B cell (primary cell): ENCODE results near the gene N4BP2L1. TPM values are rescaled to one million over a fixed set of nuclear protein-coding genes. Genes with fewer than 3 reads are reported as not detected.
A peak's percentile ranks its signal among the peaks of the same experiment; 100 is the strongest.

ENCODE experiments used
- ATAC-seq: fragments of 200-7000 bp; cut with Tn5 transposase; one replicate; pipeline ENCODE4 v1.10.0; 2021; ENCODE audit warnings: low read depth, mild to moderate bottlenecking, moderate number of reproducible peaks, moderate library complexity
- CTCF ChIA-PET: fragments of 350-600 bp; sonication (Branson Sonifier 250); formaldehyde crosslinking; loops from one replicate; lab custom pipeline; 2021; ENCODE audit warnings: antibody characterized with exemption, inconsistent platforms; lab: Charles Lee
- POLR2A ChIA-PET: fragments of 350-600 bp; sonication (Branson Sonifier 250); formaldehyde crosslinking; loops from one replicate; lab custom pipeline; 2021; ENCODE audit warnings: antibody characterized with exemption; lab: Charles Lee
- DNase-seq: peaks from one replicate; pipeline ENCODE4 v3.0.0; 2013
- H2AFZ ChIP-seq: 2 replicates; pipeline ENCODE4 v1.6.1; 2012; ENCODE audit warnings: mild to moderate bottlenecking, low read depth, low read length; ENCODE audit not compliant: insufficient read depth, poor library complexity, severe bottlenecking
- H3K27ac ChIP-seq, 2 donors: 1 replicate in 1 of 2; 2 replicates in 1 of 2; pipeline ENCODE4 v1.5.1; 2012 to 2013; ENCODE audit warnings: low read length in 2 of 2, mild to moderate bottlenecking in 2 of 2, moderate library complexity in 1 of 2
- H3K27me3 ChIP-seq, 4 experiments: fragments of 200-600 bp in 1 of 4; sonication (generic) in 1 of 4; replicated peaks in 1 of 4; 1 replicate in 2 of 4; 2 replicates in 2 of 4; pipeline versions ENCODE4 v1.6.1 to v1.7.0; 2013 to 2016; ENCODE audit warnings: low read length in 3 of 4, mild to moderate bottlenecking in 2 of 4, mixed read lengths in 1 of 4, moderate library complexity in 1 of 4; ENCODE audit not compliant: insufficient read depth in 4 of 4, control insufficient read depth in 3 of 4; ENCODE audit errors: control extremely low read depth in 1 of 4
- H3K36me3 ChIP-seq, 2 experiments: replicated peaks in 1 of 2; 1 replicate in 1 of 2; 2 replicates in 1 of 2; pipeline versions ENCODE4 v1.6.1 to v1.7.1; 2013; ENCODE audit warnings: low read length in 1 of 2; ENCODE audit not compliant: insufficient read depth in 2 of 2, control insufficient read depth in 1 of 2; ENCODE audit errors: control extremely low read depth in 1 of 2, extremely low read depth in 1 of 2
- H3K4me1 ChIP-seq, 2 donors: fragments of 200-600 bp in 1 of 2; sonication (generic) in 1 of 2; 1 replicate in 1 of 2; 2 replicates in 1 of 2; pipeline versions ENCODE4 v1.5.1 to v1.6.1; 2013 to 2017; ENCODE audit warnings: low read length in 2 of 2; ENCODE audit not compliant: control insufficient read depth in 2 of 2, insufficient read depth in 2 of 2
- H3K4me2 ChIP-seq: replicated peaks from 2 replicates; pipeline ENCODE3; 2012; ENCODE audit warnings: mild to moderate bottlenecking, low read depth, low read length; ENCODE audit not compliant: poor library complexity, severe bottlenecking
- H3K4me3 ChIP-seq, 5 experiments: fragments of 200-600 bp in 1 of 5; sonication (generic) in 1 of 5; 1 replicate in 3 of 5; 2 replicates in 2 of 5; pipeline versions ENCODE4 v1.5.1 to v1.7.0; 2011 to 2016; ENCODE audit warnings: low read length in 4 of 5, mild to moderate bottlenecking in 4 of 5, low read depth in 2 of 5, control low read depth in 1 of 5, moderate library complexity in 1 of 5; ENCODE audit not compliant: insufficient read depth in 1 of 5; ENCODE audit errors: control extremely low read depth in 1 of 5, extremely low read depth in 1 of 5
- H3K79me2 ChIP-seq: fragments of 200-600 bp; sonication (generic); one replicate; pipeline ENCODE4 v1.6.0; 2016; ENCODE audit warnings: low read length; ENCODE audit not compliant: control insufficient read depth, insufficient read depth
- H3K9ac ChIP-seq: fragments of 200-600 bp; sonication (generic); 2 replicates; pipeline ENCODE4 v1.6.1; 2017; ENCODE audit warnings: mild to moderate bottlenecking, low read length, moderate library complexity
- H3K9me3 ChIP-seq, 3 donors: one replicate each; pipeline versions ENCODE4 v1.6.1 to v1.7.1; 2013; ENCODE audit warnings: low read length in 2 of 3; ENCODE audit not compliant: control insufficient read depth in 2 of 3, insufficient read depth in 1 of 3; ENCODE audit errors: control extremely low read depth in 1 of 3
- H4K20me1 ChIP-seq: 2 replicates; pipeline ENCODE4 v1.6.0; 2012; ENCODE audit warnings: mild to moderate bottlenecking, low read length; ENCODE audit not compliant: insufficient read depth, control insufficient read depth, poor library complexity, severe bottlenecking
- H3K27ac Mint-ChIP-seq: one replicate; pipeline ENCODE4 v1.8.0; 2021; ENCODE audit warnings: mixed read lengths
- H3K27me3 Mint-ChIP-seq: one replicate; pipeline ENCODE4 v1.8.0; 2021; ENCODE audit warnings: mixed read lengths
- H3K4me1 Mint-ChIP-seq: one replicate; pipeline ENCODE4 v1.8.0; 2021; ENCODE audit warnings: mixed read lengths
- H3K4me3 Mint-ChIP-seq: one replicate; pipeline ENCODE4 v1.8.0; 2021; ENCODE audit warnings: mixed read lengths
- H3K9me3 Mint-ChIP-seq: one replicate; pipeline ENCODE4 v1.8.0; 2022; ENCODE audit warnings: mixed read lengths; ENCODE audit not compliant: insufficient read depth
- EZH2 ChIP-seq: IDR thresholded peaks from 2 replicates; pipeline ENCODE4 v1.6.1; 2012; ENCODE audit warnings: borderline replicate concordance, low read depth, mild to moderate bottlenecking, moderate library complexity, low read length; ENCODE audit not compliant: insufficient read depth, poor library complexity, severe bottlenecking
- WGBS: methylation state at CpG from one replicate; pipeline ENCODE4 v1.1.5; 2013; ENCODE audit warnings: missing lambda C conversion rate; ENCODE audit not compliant: insufficient coverage; 5-methylcytosine and 5-hydroxymethylcytosine counted together
- intact Hi-C: fragments of 100-400 bp; cut with micrococcal nuclease; formaldehyde crosslinking; loops from one replicate; pipeline ENCODE4 v1.10.0; 2022
- polyA plus RNA-seq: library from polyadenylated mRNA; depleted of rRNA; stranded (reverse); fragments of >200 nt; gene quantifications from 2 replicates; pipeline ENCODE4 v1.2.3, GENCODE V29; 2012
- total RNA-seq, 2 donors: library from RNA; stranded (reverse); fragments of 120-200 nt in 1 of 2; gene quantifications; 1 replicate in 1 of 2; 2 replicates in 1 of 2; pipeline versions ENCODE4 v1.2.3 to v1.2.4, GENCODE V29; 2013 to 2022
- TF ChIP-seq, protein P1 (sequence below): fragments of 200-600 bp; IDR thresholded peaks from one replicate; pipeline ENCODE4 v1.8.0; 2022; ENCODE audit warnings: antibody characterized with exemption, mild to moderate bottlenecking

The N4BP2L1 gene
- total and polyA plus RNA-seq, 2 donors (not counting 1 experiment from before 2014, with no cell fraction given), result 50.9 to 52.8 TPM

DNA sequence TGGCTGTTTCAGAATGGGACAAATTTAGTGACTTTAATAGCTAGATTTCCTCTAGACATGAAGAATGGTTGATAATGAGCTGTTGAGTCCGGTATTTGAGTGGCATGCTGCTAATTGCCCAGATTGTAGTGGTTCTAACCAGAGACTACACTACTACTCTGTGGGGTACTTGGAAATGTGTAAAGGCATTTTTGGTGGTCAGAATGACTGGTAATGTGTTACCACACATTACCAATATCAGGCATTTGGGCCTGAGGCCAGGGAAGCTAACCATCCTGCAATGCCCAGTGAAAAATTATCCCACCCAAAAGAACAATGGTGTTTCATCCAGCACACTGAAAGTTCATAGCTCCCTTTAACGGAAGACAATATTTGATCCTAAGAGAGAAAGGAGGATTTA lies 17.5 kb upstream of the N4BP2L1 start:
- POLR2A ChIA-PET, result no interaction called here
- CTCF ChIA-PET, result interaction anchor here (1.0 to 1.6 kb wide), 4 partner anchors 37 to 536 kb away, joined by 3 to 4 read pairs (median 4); no protein-coding TSS in a partner anchor
- no peak for DNase-seq
- Mint-ChIP-seq H3K4me1 (peaks cover 21% of the 10 kb centered on the region), H3K27me3 (no peaks in the 10 kb centered on the region), H3K27ac (no peak overlapping the region), H3K4me3 (no peak overlapping the region), H3K9me3 (no peaks in the 10 kb centered on the region)
- intact Hi-C loops, result loop anchor here (10.0 kb wide), 1 partner anchor 411 kb away; the partner anchor contains the start of gene FRY
- ATAC-seq, result no peak
- Histone ChIP-seq H3K27me3 (no peaks in the 10 kb centered on the region), H3K4me2 (no peak overlapping the region), H3K79me2 (no peaks in the 10 kb centered on the region), H3K9me3 (no peaks in the 10 kb centered on the region), H3K4me3 (no peak overlapping the region), H4K20me1 (no peaks in the 10 kb centered on the region), H2AFZ (no peak overlapping the region), H3K9ac (no peak overlapping the region), H3K4me1 (peaks cover 13 to 15% of the 10 kb centered on the region in 2 donors), H3K27ac (no peak overlapping the region), H3K36me3 (no peaks in the 10 kb centered on the region)
- TF ChIP-seq EZH2, result no peak
- TF ChIP-seq, protein P1, sequence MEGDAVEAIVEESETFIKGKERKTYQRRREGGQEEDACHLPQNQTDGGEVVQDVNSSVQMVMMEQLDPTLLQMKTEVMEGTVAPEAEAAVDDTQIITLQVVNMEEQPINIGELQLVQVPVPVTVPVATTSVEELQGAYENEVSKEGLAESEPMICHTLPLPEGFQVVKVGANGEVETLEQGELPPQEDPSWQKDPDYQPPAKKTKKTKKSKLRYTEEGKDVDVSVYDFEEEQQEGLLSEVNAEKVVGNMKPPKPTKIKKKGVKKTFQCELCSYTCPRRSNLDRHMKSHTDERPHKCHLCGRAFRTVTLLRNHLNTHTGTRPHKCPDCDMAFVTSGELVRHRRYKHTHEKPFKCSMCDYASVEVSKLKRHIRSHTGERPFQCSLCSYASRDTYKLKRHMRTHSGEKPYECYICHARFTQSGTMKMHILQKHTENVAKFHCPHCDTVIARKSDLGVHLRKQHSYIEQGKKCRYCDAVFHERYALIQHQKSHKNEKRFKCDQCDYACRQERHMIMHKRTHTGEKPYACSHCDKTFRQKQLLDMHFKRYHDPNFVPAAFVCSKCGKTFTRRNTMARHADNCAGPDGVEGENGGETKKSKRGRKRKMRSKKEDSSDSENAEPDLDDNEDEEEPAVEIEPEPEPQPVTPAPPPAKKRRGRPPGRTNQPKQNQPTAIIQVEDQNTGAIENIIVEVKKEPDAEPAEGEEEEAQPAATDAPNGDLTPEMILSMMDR, result no peak
- WGBS, result no CpG with 5 or more reads among the region's 2 CpGs

DNA sequence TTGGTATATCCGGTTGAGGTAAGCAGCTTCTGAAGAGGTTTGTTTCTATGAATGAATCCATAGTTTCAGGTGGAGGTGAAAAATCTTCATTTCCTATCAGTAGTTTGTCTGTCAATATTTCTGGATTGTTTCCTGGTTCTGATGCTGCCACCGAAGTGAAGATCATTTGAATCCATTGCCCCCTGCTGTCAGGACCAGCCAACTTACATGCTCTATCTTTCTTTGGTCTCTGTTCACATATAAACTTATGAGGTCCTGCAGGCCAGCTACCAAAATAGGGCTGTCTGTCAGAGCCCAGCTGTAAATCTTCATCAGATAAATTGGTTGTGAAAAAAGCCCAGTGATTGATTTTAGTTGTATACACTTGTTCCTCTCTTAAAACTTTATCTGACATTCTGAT lies 15.2 kb upstream of the N4BP2L1 start:
- H3K27me3 Mint-ChIP-seq, result no peaks in the 10 kb centered on the region
- ChIA-PET CTCF (interaction anchor here (0.7 to 1.9 kb wide), 17 partner anchors 11 to 533 kb away, joined by 3 to 17 read pairs (median 3); partner anchors contain the start of genes BRCA2, N4BP2L1 and ZAR1L), POLR2A (interaction anchor here (1.6 kb wide), 1 partner anchor 15 kb away, joined by 4 read pairs; the partner anchor contains the start of gene N4BP2L1)
- DNase-seq (peak; percentile 76), ATAC-seq (peak; percentile 88)
- H3K4me3 ChIP-seq, result no peak overlapping the region
- H3K9ac ChIP-seq, result no peak overlapping the region
- peak overlapping the region; percentile 12 for H3K4me3 Mint-ChIP-seq
- H3K27ac Mint-ChIP-seq, result peak overlapping the region; percentile 67
- H3K79me2 ChIP-seq, result no peaks in the 10 kb centered on the region
- TF ChIP-seq, protein P1, result peak; percentile 72
- no peak for TF ChIP-seq EZH2
- H3K4me2 ChIP-seq, result peak overlapping the region; percentile 49
- no peaks in the 10 kb centered on the region for H3K36me3 ChIP-seq
- H3K4me1 Mint-ChIP-seq, result peaks cover 21% of the 10 kb centered on the region
- H3K9me3 Mint-ChIP-seq, result no peaks in the 10 kb centered on the region
- H3K27me3 ChIP-seq, result no peaks in the 10 kb centered on the region
- peak overlapping the region; percentile 56 for H2AFZ ChIP-seq
- H4K20me1 ChIP-seq, result no peaks in the 10 kb centered on the region
- peak overlapping the region; percentile 19 to 55 for H3K27ac ChIP-seq
- WGBS, result no CpG with 5 or more reads among the region's 2 CpGs
- H3K4me1 ChIP-seq, result peaks cover 13 to 15% of the 10 kb centered on the region in 2 donors
- no peaks in the 10 kb centered on the region for H3K9me3 ChIP-seq
- intact Hi-C loops, result loop anchor here (1.0 to 10.0 kb wide), 8 partner anchors 15 to 533 kb away; partner anchors contain the start of genes BRCA2, FRY, N4BP2L1 and ZAR1L
